Left ventricle myocardium inferior (tissue), 1 donor: ENCODE results near the gene BTNL2. TPM values are rescaled to one million over a fixed set of nuclear protein-coding genes. Genes with fewer than 3 reads are reported as not detected.

Experiments
- DNase-seq: peaks from one replicate; pipeline ENCODE4 v3.0.0-alpha.2; 2020
- H3K27ac ChIP-seq: fragments of 200-600 bp; replicated peaks from 2 replicates; pipeline ENCODE4 v1.8.0; 2021
- H3K27me3 ChIP-seq: fragments of 200-600 bp; 2 replicates; pipeline ENCODE4 v1.8.0; 2021; ENCODE audit warnings: low read depth
- H3K36me3 ChIP-seq: fragments of 200-600 bp; 2 replicates; pipeline ENCODE4 v1.8.0; 2021
- H3K4me1 ChIP-seq: fragments of 200-600 bp; 2 replicates; pipeline ENCODE4 v1.8.0; 2021
- H3K4me3 ChIP-seq: fragments of 200-600 bp; 2 replicates; pipeline ENCODE4 v1.8.0; 2021; ENCODE audit warnings: mild to moderate bottlenecking, moderate library complexity
- H3K9me3 ChIP-seq: fragments of 200-600 bp; replicated peaks from 2 replicates; pipeline ENCODE4 v1.8.0; 2021
- CTCF ChIP-seq: fragments of 200-600 bp; IDR thresholded peaks from 2 replicates; pipeline ENCODE4 v1.8.0; 2021; ENCODE audit warnings: antibody characterized with exemption, mild to moderate bottlenecking, borderline replicate concordance
- intact Hi-C: fragments of 100-400 bp; cut with micrococcal nuclease; formaldehyde crosslinking; loops from one replicate; pipeline ENCODE4 v1.11.0; 2022
- total RNA-seq: library from RNA; stranded (reverse); fragmentation: NEBNext Ultra II Directional; extraction: Animal tissue kit (Norgen Biotek cat#: 25700); gene quantifications from one replicate; pipeline ENCODE4 v1.2.1, GENCODE V29; 2021
- donor health status: DM: no; HTN: yes; CAD: no; lungs with severe emphysema.

Gene BTNL2
- total RNA-seq, 1 donor from 2014 or later = not detected

GRCh38 chr6:32427218-32427617 lies 20.2 kb upstream of the BTNL2 start:
- DNase-seq = no peak
- Histone ChIP-seq H3K27ac (no peak overlapping the region), H3K27me3 (peaks cover 28% of the 10 kb centered on the region), H3K36me3 (no peaks in the 10 kb centered on the region), H3K9me3 (no peaks in the 10 kb centered on the region), H3K4me3 (no peak overlapping the region), H3K4me1 (no peaks in the 10 kb centered on the region)
- intact Hi-C loops = no loop called here
- TF ChIP-seq CTCF = no peak

- no peak for TF ChIP-seq CTCF
- Histone ChIP-seq H3K36me3 (no peaks in the 10 kb centered on the region), H3K27ac (no peak overlapping the region), H3K27me3 (peaks cover 31% of the 10 kb centered on the region), H3K9me3 (no peaks in the 10 kb centered on the region), H3K4me1 (no peaks in the 10 kb centered on the region), H3K4me3 (no peak overlapping the region)
- intact Hi-C loops = no loop called here
- DNase-seq = no peak
Observed at GRCh38 chr6:32426338-32426737, 19.4 kb upstream of the BTNL2 start.

- no peaks in the 10 kb centered on the region for H3K9me3 ChIP-seq
- no peaks in the 10 kb centered on the region for H3K4me1 ChIP-seq
- intact Hi-C loops = no loop called here
- TF ChIP-seq CTCF = no peak
- H3K27me3 ChIP-seq = peaks cover 33% of the 10 kb centered on the region
- H3K27ac ChIP-seq = no peak overlapping the region
- no peak for DNase-seq
- H3K36me3 ChIP-seq = no peaks in the 10 kb centered on the region
- no peak overlapping the region for H3K4me3 ChIP-seq
Observed at GRCh38 chr6:32424589-32425300, 17.8 kb upstream of the BTNL2 start.

- no peaks in the 10 kb centered on the region for H3K36me3 ChIP-seq
- no peak overlapping the region for H3K4me3 ChIP-seq
- H3K4me1 ChIP-seq = peaks cover 5% of the 10 kb centered on the region
- H3K9me3 ChIP-seq = no peaks in the 10 kb centered on the region
- intact Hi-C loops = loop anchor here (5.0 kb wide), 1 partner anchor 381 kb away; no protein-coding TSS in a partner anchor
- peaks cover 96% of the 10 kb centered on the region for H3K27me3 ChIP-seq
- TF ChIP-seq CTCF = no peak
- no peak overlapping the region for H3K27ac ChIP-seq
- DNase-seq = no peak
Observed at GRCh38 chr6:32416036-32416435, 9.1 kb upstream of the BTNL2 start.

GRCh38 chr6:32415521-32416019 lies 8.6 kb upstream of the BTNL2 start:
- DNase-seq = peak; percentile 66
- Histone ChIP-seq H3K9me3 (no peaks in the 10 kb centered on the region), H3K27me3 (peaks cover 93% of the 10 kb centered on the region), H3K27ac (no peak overlapping the region), H3K36me3 (no peaks in the 10 kb centered on the region), H3K4me3 (peak overlapping the region; percentile 28), H3K4me1 (peaks cover 5% of the 10 kb centered on the region)
- intact Hi-C loops = loop anchor here (5.0 kb wide), 1 partner anchor 382 kb away; no protein-coding TSS in a partner anchor
- TF ChIP-seq CTCF = peak; percentile 100
